GM21360 (cell line): Measurements from ENCODE around the gene GGT5.

Source experiments
- ATAC-seq: cut with Tn5 transposase; IDR thresholded peaks from one replicate; pipeline ENCODE4 v1.9.1; 2021; ENCODE audit warnings: mild to moderate bottlenecking, moderate library complexity; ENCODE audit not compliant: unreplicated experiment

GGT5 gene

GRCh38 chr22:24171822-24172221, 73.1 kb downstream of the GGT5 start:
- ATAC-seq = no peak

- no peak for ATAC-seq
Observed at GRCh38 chr22:24170632-24171031, 74.2 kb downstream of the GGT5 start.

GRCh38 chr22:24170188-24170587, 74.7 kb downstream of the GGT5 start:
- no peak for ATAC-seq
